PC-9 (cell line): ENCODE results near the gene C4orf51.

ENCODE experiments used
- EZH2 ChIP-seq: fragments of 200-600 bp; sonication (generic); IDR thresholded peaks from 2 replicates; pipeline ENCODE4 v1.8.0; 2017; ENCODE audit warnings: antibody characterized with exemption, low read depth
- TF ChIP-seq, protein P1 (sequence below): fragments of 200-600 bp; sonication (generic); conservative IDR thresholded peaks from 2 replicates; pipeline ENCODE4 v1.6.1; 2017; ENCODE audit warnings: mixed run types, antibody characterized with exemption, mild to moderate bottlenecking, moderate library complexity

DNA sequence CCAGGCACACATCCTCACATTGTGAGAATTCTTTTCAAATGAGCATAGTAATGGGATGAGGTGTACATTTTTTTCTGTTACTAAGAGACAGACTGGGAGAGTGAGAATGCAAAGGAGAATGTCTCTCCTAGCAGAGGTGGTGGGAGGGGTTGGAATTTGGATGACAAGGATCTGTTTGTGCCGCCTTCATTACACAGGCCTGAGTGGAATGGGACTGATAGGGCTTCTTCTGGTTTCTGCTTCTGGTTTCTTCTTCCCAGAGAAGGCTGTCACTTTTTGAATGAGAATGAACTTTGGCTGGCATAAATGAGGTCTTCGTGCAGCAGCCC, 55.4 kb downstream of the C4orf51 start:
- TF ChIP-seq, protein P1, sequence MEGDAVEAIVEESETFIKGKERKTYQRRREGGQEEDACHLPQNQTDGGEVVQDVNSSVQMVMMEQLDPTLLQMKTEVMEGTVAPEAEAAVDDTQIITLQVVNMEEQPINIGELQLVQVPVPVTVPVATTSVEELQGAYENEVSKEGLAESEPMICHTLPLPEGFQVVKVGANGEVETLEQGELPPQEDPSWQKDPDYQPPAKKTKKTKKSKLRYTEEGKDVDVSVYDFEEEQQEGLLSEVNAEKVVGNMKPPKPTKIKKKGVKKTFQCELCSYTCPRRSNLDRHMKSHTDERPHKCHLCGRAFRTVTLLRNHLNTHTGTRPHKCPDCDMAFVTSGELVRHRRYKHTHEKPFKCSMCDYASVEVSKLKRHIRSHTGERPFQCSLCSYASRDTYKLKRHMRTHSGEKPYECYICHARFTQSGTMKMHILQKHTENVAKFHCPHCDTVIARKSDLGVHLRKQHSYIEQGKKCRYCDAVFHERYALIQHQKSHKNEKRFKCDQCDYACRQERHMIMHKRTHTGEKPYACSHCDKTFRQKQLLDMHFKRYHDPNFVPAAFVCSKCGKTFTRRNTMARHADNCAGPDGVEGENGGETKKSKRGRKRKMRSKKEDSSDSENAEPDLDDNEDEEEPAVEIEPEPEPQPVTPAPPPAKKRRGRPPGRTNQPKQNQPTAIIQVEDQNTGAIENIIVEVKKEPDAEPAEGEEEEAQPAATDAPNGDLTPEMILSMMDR, result no peak
- TF ChIP-seq EZH2, result no peak
